T-helper 9 cell (primary cell): ENCODE results near the gene SLU7.

Experiments used
- DNase-seq: peaks from one replicate; pipeline ENCODE4 v3.0.0-alpha.2; 2020

SLU7 gene

DNA sequence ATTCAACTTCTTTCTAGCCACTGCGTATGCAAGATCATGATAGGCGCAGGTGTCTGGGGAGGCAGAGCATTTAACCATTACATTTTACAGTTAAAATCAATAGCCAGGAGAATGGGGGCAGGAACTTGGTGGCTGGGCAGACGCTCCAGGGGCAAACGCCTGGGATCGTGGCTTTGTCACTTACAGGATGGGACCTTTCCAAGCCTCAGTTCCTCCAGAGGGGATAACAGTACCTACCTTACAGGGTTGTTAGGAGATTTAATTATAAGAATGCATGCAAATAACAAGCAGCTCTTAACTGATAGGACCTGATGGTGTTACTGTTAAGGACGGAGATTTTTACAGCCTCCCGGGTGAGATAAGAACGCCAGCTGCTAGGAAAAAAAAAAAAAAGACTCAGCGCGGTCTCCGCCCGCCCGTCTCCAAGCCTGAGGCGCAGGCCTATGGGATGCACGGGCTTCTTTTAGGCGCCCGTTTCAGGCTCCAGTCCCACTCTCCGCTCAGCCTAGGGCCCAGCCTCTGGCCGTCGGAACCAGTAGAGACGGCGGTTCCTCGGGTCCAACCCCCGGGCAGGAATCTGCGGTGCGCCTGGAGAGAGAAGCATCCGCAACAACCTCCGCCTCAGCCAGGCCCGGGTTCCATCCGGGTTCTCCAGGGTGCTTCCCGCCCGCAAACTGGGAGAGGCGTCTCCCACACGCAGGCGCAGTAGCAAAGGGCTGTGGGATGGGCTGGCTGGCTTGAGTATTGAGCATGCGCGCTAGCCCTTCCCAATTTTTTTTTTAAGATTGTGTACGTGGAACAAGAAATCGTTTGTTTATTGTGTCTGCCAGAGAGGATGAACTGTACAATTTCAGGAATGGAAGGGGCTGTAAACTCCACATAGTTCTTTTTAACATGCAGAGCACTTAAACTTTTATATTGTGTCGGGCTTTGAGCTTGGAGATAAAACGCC lies 19.2 kb downstream of the SLU7 start, which contains the start of gene FAM200C:
TSS of gene FAM200C (minus strand) at position 653 of the 952 bp plus-strand sequence. CDS start 4,564 bp downstream, outside the sequence.
- DNase-seq: peak; percentile 43

DNA sequence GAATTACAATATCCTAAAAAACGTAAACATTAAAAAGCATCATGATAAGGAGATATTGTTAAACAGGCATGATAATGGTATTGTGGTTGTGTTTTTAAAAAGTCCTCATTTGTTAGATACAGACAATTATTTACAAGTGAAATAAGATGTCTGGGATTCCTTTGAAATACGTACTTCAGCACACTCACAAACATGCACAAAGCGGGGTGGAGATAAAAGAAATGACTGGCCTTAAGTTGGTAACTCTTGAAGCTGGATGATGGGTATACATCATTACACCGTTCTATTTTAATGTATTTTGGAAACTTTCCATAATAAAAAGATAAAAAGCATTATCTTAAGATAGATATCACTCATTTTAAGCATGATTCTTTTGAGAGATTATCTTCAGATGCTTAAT lies 20.1 kb downstream of the SLU7 start:
- no peak for DNase-seq

DNA sequence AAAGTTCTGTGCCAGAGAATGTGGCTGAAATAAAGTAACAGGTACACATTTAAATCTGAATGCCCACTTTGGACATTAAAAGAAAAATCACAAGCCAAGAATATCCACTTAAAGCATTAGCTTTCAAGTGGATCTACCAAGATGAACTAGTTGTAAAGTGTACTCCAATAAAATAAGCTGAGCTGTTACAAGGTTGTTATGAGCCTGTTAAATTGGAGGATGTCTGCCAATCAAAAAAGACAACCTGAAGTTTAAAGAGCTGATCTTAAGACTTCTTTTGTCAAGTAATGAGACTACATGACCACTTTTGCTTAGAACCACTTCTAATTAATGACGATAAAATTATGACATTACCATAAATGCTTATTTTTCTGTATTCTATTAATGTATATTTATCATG lies 21.4 kb downstream of the SLU7 start:
- DNase-seq: no peak

DNA sequence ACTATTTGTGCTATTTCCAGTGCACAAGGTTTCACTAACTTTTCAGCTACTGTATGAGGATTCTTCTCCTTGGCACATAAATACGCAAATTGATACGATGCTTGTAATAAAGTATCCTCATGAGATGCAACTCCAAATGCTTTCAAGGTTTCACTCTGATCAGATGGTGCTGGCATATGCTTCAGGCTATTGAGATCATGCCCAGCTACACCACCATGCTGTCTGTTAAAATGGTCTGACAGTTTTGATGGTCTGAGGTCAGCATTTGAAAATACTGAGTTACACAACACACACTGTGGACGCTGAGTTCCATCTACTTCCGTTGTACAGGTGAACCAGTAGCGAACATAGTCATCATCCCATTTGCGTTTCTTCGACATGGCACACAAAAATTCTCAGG lies 23.8 kb downstream of the SLU7 start:
- DNase-seq: no peak

DNA sequence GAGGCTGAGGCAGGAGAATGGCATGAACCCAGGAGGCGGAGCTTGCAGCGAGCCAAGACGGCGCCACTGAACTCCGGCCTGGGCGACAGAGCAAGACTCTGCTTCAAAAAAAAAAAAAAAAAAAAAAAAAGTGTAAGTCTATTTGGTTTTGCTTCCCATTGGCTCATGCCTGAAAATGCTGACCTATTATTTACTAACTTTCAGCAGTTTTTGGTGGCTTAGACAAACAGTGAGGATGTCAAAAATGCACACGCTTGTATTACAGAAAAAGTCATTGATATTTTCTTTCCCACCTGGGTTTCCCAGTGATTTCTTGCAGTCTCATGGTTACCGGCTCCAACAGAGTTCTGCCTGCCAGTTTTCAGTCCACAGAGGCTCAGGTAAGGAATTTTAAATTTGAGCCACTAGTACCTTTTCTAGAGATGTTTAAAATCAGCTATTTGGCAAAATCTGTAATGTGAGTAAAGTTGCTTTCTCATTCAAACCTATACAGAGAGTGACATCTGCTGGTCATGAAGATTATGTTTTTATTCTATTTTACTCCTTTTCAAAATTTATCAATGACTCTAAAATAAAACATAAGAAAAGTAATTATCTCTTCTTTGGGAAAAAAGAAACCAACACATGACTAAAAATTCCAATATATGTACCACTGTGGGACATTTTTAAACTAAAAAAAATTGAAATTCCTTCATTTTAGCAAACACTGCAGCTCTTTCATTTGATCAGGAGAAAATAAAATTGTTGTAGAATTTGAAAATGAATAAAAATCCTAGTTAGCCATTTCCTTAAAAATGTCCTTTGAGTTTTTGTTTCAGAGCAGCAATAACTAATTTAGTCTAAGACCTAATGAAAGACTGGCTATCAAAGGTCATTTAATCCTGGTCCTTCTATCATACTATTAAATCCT lies 27.8 kb downstream of the SLU7 start:
- DNase-seq: no peak

DNA sequence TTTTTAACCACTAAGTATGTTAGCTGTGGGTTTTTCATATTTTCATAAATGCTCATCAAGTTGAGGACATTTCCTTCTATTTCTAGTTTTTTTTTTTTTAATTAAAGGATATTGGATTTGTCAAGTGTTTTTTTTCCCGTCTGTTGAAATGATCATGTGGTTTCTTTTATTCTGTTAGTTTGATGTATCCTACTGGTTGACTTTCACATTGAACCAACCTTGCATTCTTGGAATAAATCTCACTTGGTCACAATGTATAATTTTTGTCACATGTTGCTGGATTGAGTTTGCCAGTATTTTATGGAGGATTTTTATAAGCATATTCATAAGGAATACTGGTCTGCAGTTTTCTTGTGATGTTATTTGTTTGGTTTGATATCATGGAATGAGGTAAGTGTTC lies 31.4 kb downstream of the SLU7 start:
- no peak for DNase-seq

DNA sequence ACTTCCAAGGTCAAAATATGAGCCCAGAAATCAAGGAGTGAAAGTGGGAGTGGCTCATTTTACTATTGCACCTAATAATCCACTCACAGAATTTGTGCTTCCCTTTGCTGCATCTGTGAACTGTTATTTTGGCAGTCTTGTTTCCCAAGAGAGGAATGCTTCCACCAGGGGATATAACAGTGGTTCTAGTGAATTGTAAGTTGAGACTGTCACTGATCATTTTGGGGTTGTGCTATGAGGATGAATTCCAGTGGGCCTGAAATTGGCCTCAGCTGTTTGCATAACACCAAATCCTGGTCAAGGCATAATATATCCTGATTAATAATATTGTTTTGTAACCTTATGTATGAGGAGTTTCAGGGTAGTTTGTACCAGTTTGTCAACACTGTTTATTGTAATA lies 33.4 kb downstream of the SLU7 start:
- DNase-seq: no peak

DNA sequence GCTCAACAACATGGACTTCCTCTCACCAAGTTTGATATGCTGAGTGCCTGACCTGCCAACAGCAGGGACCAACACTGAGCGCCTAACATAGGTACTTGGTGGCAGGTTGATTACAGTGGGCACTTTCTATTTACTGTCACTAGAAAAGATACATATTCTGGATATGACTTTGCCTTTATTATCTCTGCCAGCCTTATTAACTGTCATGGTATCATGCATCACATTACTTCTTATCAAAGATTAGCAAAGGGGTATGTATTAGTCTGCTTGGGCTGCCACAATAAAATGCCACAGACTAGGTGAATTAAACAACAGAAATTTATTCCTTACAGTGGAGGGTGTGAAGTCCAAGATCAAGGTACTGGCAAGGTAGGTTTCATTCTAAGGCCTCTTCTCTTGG lies 34.2 kb downstream of the SLU7 start:
- no peak for DNase-seq

DNA sequence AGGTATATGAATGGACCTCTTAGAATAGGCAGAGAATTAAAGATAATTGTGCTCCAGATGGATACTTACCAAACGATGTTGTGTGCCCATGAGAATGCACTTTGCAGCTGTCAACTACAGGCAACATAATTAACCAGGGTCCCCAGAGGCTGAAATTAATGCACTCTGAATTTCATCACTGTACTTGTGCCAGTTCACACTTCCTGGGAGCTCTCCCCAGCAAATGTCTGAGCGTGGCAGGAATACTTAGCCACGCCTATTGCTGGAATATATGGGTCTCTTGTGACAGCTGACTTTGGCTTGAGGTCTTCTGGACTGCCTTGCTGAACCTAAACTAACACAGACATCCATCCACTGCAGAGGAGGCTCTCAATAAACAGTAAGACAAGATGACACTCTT lies 36.5 kb downstream of the SLU7 start:
- DNase-seq: no peak

DNA sequence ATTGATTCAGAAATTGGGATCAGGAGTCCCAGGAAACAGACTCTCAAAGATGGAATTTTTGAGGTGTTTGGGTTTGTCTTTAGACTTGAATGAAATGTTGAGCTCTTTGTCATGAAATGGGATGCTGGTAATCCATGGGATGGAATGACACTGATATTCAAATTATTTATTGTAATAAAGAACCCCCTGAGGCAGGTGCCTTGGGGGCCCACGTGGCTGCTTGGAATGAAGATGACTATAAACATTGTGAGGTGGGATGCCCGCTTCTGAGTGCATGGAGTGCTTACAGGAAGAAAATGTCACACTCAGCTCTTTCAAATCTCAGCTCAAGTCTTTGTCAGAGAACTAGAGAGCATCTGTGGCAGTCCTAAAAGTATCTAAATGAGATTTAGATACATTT lies 38.8 kb downstream of the SLU7 start:
- no peak for DNase-seq

DNA sequence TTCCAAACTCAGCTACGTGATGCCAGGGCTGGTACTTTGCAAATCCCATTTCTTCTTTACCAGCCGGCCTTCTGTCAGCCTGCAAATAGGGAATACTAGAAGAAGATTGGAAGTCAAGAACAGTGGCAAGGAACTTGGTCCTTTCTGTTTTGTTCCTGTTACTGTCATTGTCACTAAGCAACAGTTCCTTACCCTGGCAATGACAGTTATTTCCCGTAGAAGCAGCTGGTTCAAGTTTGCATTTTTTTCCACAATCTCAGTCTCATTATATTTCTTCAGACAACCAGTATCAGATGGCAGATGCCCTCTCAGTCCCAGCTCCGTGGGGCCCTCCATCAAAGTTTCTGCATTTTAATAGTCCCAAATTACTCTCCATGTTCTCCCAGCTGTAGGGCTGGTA lies 39.4 kb downstream of the SLU7 start:
- no peak for DNase-seq

DNA sequence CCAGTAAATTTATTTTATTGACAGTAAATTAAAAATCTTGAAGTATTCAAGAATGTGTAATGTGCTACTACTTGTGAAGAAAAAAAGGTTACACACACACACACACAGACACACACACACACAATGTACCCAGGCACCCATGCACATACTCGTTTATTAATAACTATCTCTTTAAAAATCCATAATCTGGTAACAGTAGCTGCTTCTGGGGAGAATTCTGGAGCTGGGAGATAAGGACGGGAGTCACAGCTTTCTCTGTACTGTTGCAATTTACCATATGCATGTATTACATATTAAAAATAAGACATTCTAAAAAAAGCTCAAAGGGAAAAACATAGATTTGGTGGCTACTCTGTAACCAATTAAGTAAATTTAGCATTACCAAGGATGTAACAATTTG lies 40.6 kb downstream of the SLU7 start:
- no peak for DNase-seq

DNA sequence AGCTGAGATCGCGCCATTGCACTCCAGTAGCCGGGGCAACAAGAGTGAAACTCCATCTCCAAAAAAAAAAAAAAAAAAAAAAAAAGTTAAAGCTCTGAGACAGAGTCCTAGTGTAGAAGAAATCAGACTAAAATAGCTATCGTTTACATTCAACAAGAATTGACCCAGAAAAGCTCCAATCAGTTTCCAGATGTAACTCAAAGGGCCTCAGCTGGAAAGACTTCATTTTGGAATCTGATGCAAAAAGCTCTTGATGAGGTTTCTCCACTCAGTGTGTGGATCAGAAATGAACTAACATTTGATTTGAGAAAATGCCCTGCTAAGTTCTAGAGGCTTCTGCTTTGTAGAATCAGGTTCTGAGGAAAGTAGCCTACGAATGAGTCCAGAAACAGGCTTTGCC lies 41.2 kb downstream of the SLU7 start:
- DNase-seq: no peak

DNA sequence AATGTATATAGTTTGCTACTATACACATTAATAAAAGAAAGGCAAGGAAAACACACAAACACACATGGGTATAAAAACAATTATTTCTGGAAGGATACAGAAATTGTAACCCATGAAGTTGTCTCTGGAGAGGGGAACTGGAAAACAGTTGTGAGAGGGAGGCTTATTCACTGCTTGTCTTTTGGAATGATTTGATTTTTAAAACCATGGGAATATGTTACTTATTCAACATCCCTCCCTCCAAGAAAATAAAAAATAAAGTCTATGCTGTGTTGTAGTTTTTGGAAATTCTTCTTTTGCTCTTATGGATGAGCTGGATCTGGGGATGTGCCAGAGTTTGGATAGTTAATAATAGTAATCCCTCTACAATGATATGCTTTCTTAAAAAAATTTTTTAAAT lies 42.5 kb downstream of the SLU7 start:
- DNase-seq: no peak

DNA sequence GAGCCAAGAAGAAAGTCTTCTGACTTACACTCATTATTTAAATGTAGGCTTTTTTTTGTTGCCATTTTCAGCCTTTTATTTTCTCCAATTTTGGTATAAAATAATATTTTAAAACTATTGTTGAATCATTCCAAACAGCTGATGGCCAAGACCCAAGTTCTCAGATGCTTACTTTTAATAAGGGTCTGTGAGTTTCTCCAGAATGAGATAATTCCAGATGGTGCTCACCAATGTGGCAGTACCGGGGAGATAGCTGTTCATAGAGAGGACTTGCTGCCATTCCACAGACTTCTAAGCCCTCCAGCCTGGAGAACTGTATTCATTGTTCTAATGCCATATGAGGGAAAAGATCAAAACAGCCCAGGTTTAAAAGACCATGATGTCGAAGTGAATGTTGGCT lies 43.2 kb downstream of the SLU7 start:
- no peak for DNase-seq

DNA sequence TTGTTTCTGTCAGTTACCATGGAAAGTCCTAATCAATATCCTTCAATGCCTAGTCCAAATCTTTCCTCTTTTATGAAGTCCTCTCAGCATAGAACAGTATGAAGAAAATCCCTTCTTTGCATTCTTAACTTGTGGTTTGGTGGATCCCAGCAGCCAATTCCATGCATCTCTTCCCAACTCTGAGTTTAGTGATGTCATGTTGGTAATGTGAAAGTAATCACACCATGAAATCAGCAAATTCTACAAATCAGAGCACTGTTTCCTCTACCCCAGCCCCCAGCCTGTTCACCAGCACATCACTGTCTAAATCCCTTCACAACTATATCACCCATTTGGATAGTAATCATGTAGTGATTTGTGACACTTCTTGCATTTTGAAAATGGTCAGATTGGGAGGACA lies 43.7 kb downstream of the SLU7 start:
- no peak for DNase-seq

DNA sequence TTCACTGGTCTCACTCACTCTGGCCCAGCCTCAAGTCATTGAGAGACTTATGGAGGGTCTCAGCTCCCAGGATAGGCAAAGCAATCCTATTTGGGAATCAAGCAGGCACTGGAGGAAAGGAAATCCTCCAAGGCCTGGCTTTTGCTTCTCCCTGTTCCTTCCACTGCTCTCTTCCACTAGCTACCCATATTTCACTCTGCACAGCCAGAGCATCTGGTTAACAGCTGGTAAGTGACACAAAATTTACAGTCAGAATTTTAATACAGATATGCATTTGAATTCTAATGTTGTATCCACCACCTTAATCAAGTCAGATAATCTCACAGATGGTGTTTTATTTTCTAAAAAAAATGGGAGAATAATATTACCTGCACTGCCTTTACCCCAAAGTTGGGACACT lies 47.6 kb downstream of the SLU7 start:
- DNase-seq: no peak

DNA sequence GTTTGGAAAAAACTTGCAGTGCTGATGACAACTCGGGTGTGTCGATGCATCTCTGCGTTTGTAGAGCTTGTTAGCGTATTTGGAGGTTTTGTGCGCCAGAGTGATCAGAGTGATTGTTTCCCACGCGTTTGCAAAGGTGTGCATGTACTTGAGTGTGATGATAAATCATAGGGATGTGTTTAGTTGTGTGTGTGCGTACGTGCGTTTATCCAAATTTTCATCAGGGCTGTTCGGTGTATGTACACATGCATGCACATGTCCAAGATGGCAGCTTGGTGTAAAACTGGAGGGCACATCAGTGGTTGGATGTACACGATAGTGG lies 48.2 kb downstream of the SLU7 start:
- DNase-seq: no peak

DNA sequence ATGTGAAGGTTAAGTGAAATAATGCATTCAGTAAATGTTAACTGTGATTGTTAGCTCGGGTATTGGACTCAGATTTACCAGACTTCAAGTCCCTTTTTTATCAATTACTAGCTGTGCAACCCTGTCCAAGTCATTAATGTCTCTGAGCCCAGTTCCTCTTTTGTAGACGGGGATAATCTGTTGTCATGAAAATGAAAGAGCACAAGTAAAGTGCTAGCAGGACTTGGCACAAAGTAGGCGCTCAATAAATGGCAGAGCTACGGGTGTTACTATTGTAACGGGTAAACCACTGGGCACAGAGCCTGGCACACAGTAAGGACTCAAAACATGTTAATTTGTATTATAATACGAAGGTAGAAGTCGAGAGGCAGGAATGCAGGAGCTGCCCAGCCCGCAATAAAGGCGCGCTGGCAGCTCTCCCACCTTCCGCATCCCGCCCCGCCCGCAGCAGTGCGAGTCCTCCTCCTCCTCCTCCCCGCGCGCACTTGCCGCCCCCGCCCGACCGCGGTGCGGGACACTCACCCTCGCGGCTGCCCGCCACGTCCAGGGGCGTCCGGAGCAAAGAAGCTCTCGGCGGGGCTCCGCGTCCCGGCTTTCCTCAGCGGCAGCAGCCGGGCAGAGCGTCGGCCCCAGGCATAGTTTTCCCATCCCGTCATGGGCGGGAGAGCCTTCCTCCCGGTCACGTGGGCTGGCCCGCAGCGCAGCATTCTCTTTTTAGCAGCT lies 48.7 kb downstream of the SLU7 start, which contains the start of gene C1QTNF2:
TSS of gene C1QTNF2 (minus strand) at position 637 of the 723 bp plus-strand sequence. CDS start 15,615 bp downstream, outside the sequence.
- DNase-seq: no peak

DNA sequence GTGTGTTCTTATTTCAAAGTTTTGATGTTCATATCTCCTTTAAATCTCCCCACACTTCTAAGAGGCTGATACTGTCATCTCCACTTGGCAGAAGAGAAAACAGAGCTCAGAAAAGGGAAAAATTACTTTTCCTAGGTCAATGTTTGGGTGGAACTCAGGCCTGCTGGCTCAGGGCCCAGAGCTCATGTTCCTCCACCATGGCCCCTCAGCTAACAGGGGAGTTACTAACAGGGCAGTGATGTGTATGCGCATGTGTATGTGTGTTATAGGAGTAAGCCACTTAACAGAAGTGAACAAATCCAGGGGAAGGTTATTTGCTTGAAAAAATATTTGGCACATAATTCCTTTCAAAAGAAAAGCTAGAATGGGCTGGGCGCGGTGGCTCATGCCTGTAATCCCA lies 51.0 kb downstream of the SLU7 start:
- DNase-seq: no peak

DNA sequence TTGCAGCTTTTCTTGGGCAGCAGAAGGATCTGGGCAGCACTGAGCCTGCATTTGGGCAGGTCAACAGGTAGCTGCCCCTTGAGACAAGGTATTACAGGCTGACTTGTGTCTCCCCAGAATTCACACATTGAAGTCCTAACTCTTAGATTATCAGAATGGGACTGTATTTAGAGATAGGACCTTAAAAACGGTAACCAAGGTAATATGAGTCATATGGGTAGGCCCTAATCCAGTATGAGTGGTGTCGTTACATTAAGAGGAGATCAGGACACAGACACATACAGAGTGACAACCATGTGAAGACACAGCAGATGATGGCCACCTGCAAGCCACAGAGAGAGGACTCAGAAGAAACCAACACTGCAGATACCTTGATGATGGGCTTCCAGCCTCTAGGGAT lies 51.6 kb downstream of the SLU7 start:
- no peak for DNase-seq

DNA sequence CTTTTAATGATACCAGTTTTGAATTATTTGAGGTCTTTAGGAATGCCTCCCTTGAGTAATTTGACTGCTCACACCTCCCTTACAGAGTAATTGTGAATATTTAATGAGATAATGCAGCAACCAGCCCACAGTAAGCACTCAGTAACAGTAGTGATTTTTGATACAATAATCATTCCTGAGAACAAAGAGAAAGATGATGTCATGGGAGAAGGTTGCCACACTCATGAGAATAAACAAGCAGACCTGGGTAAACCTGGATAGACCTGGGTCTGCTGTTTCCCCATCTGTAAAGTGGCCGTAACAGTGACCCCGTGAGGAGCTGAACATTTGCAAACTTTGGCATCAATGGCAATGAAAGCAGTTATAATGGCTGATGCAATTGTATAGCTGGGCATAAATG lies 52.7 kb downstream of the SLU7 start:
- no peak for DNase-seq
